Upper lobe of left lung (tissue), 6 donors: Measurements from ENCODE around the gene ASTN2. TPM values are rescaled to one million over a fixed set of nuclear protein-coding genes. Genes with fewer than 3 reads are reported as not detected.
A peak's percentile ranks its signal among the peaks of the same experiment; 100 is the strongest.

ENCODE experiments used
- ATAC-seq, 2 donors: fragments of 200-7000 bp; cut with Tn5 transposase; one replicate each; pipeline ENCODE4 v1.9.1; 2022; ENCODE audit warnings: mild to moderate bottlenecking in 2 of 2, moderate library complexity in 2 of 2; ENCODE audit not compliant: low FRiP score in 2 of 2
- DNase-seq, 2 donors: peaks; one replicate each; pipeline ENCODE4 v3.0.0-alpha.2; 2019 to 2020
- H3K27ac ChIP-seq, 4 donors: fragments of 200-600 bp; sonication (generic); one replicate each; pipeline ENCODE4 v1.5.1; 2016 to 2019
- H3K27me3 ChIP-seq, 4 donors: fragments of 200-600 bp; sonication (generic); one replicate each; pipeline ENCODE4 v1.5.1; 2017 to 2019
- H3K36me3 ChIP-seq, 4 donors: fragments of 200-600 bp; sonication (generic); one replicate each; pipeline ENCODE4 v1.5.1; 2016 to 2019
- H3K4me1 ChIP-seq, 4 donors: fragments of 200-600 bp; sonication (generic); one replicate each; pipeline ENCODE4 v1.5.1; 2018 to 2019
- H3K4me3 ChIP-seq, 4 donors: fragments of 200-600 bp; sonication (generic); one replicate each; pipeline ENCODE4 v1.5.1; 2017 to 2019; ENCODE audit warnings: mild to moderate bottlenecking in 2 of 4, moderate library complexity in 1 of 4
- H3K9me3 ChIP-seq, 4 donors: fragments of 200-600 bp; sonication (generic); one replicate each; pipeline ENCODE4 v1.5.1; 2018 to 2019
- CTCF ChIP-seq, 6 experiments: fragments of 450-650 bp in 4 of 6; fragments of 200-600 bp in 2 of 6; sonication (generic) in 2 of 6; IDR thresholded peaks; one replicate each; pipeline ENCODE4 v1.5.1; 2016 to 2019; ENCODE audit warnings: antibody characterized with exemption in 6 of 6
- EP300 ChIP-seq, 4 donors: sonication (generic); formaldehyde crosslinking; IDR thresholded peaks; one replicate each; pipeline ENCODE4 v1.5.1; 2017; ENCODE audit warnings: antibody characterized with exemption in 4 of 4, control low read depth in 2 of 4
- POLR2A ChIP-seq, 4 donors: fragments of 450-650 bp; IDR thresholded peaks; one replicate each; pipeline ENCODE4 v1.5.1; 2016 to 2017; ENCODE audit warnings: antibody characterized with exemption in 4 of 4, mild to moderate bottlenecking in 2 of 4
- POLR2AphosphoS5 ChIP-seq, 2 donors: sonication (generic); formaldehyde crosslinking; IDR thresholded peaks; one replicate each; pipeline ENCODE4 v1.5.1; 2017; ENCODE audit warnings: antibody characterized with exemption in 2 of 2
- WGBS, 2 donors: methylation state at CpG; one replicate each; pipeline ENCODE4 v1.1.5; 2017 to 2018; 5-methylcytosine and 5-hydroxymethylcytosine counted together
- total RNA-seq, 6 donors: library from RNA; depleted of rRNA in 4 of 6; stranded (reverse); fragments of >200 nt in 4 of 6; gene quantifications; one replicate each; pipeline versions ENCODE4 v1.1.0 to v1.2.1, GENCODE V29; 2016 to 2021
- donor health status: DM: no; HTN: no; CAD: no; lungs with moderate emphysema.
- donor health status: DM: no; HTN: yes; CAD: no; lungs with severe emphysema.

ASTN2 gene
- total RNA-seq, 6 donors from 2014 or later, result 2.0 to 7.5 (median 3.4) TPM

- Histone ChIP-seq H3K4me1 (no peaks in the 10 kb centered on the region), H3K27ac (no peak overlapping the region), H3K4me3 (no peak overlapping the region), H3K36me3 (no peaks in the 10 kb centered on the region), H3K27me3 (no peaks in the 10 kb centered on the region), H3K9me3 (no peaks in the 10 kb centered on the region)
- TF ChIP-seq POLR2AphosphoS5 (IDR thresholded peaks at IDR 0.05) (no peak), CTCF (IDR thresholded peaks at IDR 0.05) (no peak), EP300 (IDR thresholded peaks at IDR 0.05) (no peak), POLR2A (IDR thresholded peaks at IDR 0.05) (no peak)
- DNase-seq (no peak), ATAC-seq (no peak)
- WGBS, 2 donors, result 73 to 82% methylated on average over 4 of the region's 4 CpGs
Observed at GRCh38 chr9:116623715-116624114, 791.1 kb downstream of the ASTN2 start.

GRCh38 chr9:116617389-116617788, 797.5 kb downstream of the ASTN2 start:
- Histone ChIP-seq H3K4me3 (no peak overlapping the region), H3K27me3 (no peaks in the 10 kb centered on the region), H3K9me3 (no peaks in the 10 kb centered on the region), H3K36me3 (no peaks in the 10 kb centered on the region), H3K4me1 (no peaks in the 10 kb centered on the region), H3K27ac (no peak overlapping the region)
- WGBS, 2 donors, result 87 to 91% methylated on average over 3 of the region's 3 CpGs
- no peak for ATAC-seq
- no peak for DNase-seq
- TF ChIP-seq EP300 (IDR thresholded peaks at IDR 0.05), result no peak
- TF ChIP-seq CTCF (IDR thresholded peaks at IDR 0.05), result no peak
- no peak for TF ChIP-seq POLR2A (IDR thresholded peaks at IDR 0.05)
- TF ChIP-seq POLR2AphosphoS5 (IDR thresholded peaks at IDR 0.05), result no peak

- ATAC-seq (no peak), DNase-seq (no peak)
- Histone ChIP-seq H3K27ac (no peak overlapping the region), H3K36me3 (no peaks in the 10 kb centered on the region), H3K4me3 (no peak overlapping the region), H3K4me1 (no peaks in the 10 kb centered on the region), H3K9me3 (no peaks in the 10 kb centered on the region), H3K27me3 (no peaks in the 10 kb centered on the region)
- no peak for TF ChIP-seq CTCF (IDR thresholded peaks at IDR 0.05)
- TF ChIP-seq EP300 (IDR thresholded peaks at IDR 0.05), result no peak
- TF ChIP-seq POLR2AphosphoS5 (IDR thresholded peaks at IDR 0.05), result no peak
- no peak for TF ChIP-seq POLR2A (IDR thresholded peaks at IDR 0.05)
- 64 to 71% methylated on average over 5 of the region's 5 CpGs for WGBS, 2 donors
Observed at GRCh38 chr9:116616304-116616914, 798.4 kb downstream of the ASTN2 start.

- WGBS, 2 donors, result 100% methylated on average over 1 of the region's 1 CpG
- Histone ChIP-seq H3K4me3 (no peak overlapping the region), H3K27me3 (no peaks in the 10 kb centered on the region), H3K4me1 (no peaks in the 10 kb centered on the region), H3K9me3 (no peaks in the 10 kb centered on the region), H3K27ac (no peak overlapping the region), H3K36me3 (no peaks in the 10 kb centered on the region)
- ATAC-seq, result no peak
- no peak for DNase-seq
- TF ChIP-seq EP300 (IDR thresholded peaks at IDR 0.05) (no peak), POLR2AphosphoS5 (IDR thresholded peaks at IDR 0.05) (no peak), POLR2A (IDR thresholded peaks at IDR 0.05) (no peak), CTCF (IDR thresholded peaks at IDR 0.05) (no peak)
Observed at GRCh38 chr9:116608064-116608463, 806.8 kb downstream of the ASTN2 start.

GRCh38 chr9:116605904-116606341, 808.9 kb downstream of the ASTN2 start:
- ATAC-seq (peak in 1 of 2 donors; percentile 79), DNase-seq (no peak)
- Histone ChIP-seq H3K4me3 (no peak overlapping the region), H3K27ac (no peak overlapping the region), H3K4me1 (no peaks in the 10 kb centered on the region), H3K27me3 (no peaks in the 10 kb centered on the region), H3K36me3 (no peaks in the 10 kb centered on the region), H3K9me3 (no peaks in the 10 kb centered on the region)
- no peak for TF ChIP-seq POLR2A (IDR thresholded peaks at IDR 0.05)
- TF ChIP-seq EP300 (IDR thresholded peaks at IDR 0.05), result no peak
- TF ChIP-seq CTCF (IDR thresholded peaks at IDR 0.05), result no peak
- TF ChIP-seq POLR2AphosphoS5 (IDR thresholded peaks at IDR 0.05), result no peak
- WGBS, 2 donors, result 91% methylated on average over 10 of the region's 10 CpGs
